ENCODE data around the gene BABAM2.
"Not testable (repeated sequence)": the region's sequence is repeated elsewhere in the genome, so short reads cannot be mapped to it uniquely, and the experiment has no call there.

BABAM2 gene

GRCh38 chr2:28247290-28247689 is 356.8 kb downstream of the BABAM2 start:
- Histone ChIP-seq H3K9me3 (0 out of 2 replicates have a peak, but pooled peaks cover under 1% of the 10 kb centered on the region), H4K20me1 (0 out of 2 replicates have a peak, but pooled peaks cover 9% of the 10 kb centered on the region), H3K36me3 (peaks cover 10% of the 10 kb centered on the region), H3K4me3 (peak overlapping the region; percentile 29; the same call in 1 of the 2 replicates), H3K9ac (peak overlapping the region; percentile 20; the same call in 1 of the 2 replicates), H3K4me1 (peaks cover 70% of the 10 kb centered on the region), H3K27me3 (no peaks in the 10 kb centered on the region), H3K4me2 (peak overlapping the region; percentile 84), H3K27ac (peak overlapping the region; percentile 57)
- no peak for TF ChIP-seq Cebpa-rat (IDR thresholded peaks at IDR 0.05)

- no peak for TF ChIP-seq Cebpa-rat (IDR thresholded peaks at IDR 0.05)
- Histone ChIP-seq H3K27me3 (no peaks in the 10 kb centered on the region), H3K4me2 (peak overlapping the region; percentile 84), H3K27ac (peak overlapping the region; percentile 57), H3K9me3 (no peaks in the 10 kb centered on the region), H3K4me1 (peaks cover 74% of the 10 kb centered on the region), H3K9ac (no peak overlapping the region), H3K4me3 (no peak overlapping the region), H4K20me1 (0 out of 2 replicates have a peak, but pooled peaks cover 9% of the 10 kb centered on the region), H3K36me3 (0 out of 2 replicates have a peak, but pooled peaks cover 9% of the 10 kb centered on the region)
Measured at GRCh38 chr2:28247734-28248133, 357.2 kb downstream of the BABAM2 start.

GRCh38 chr2:28248511-28248910 is 358.0 kb downstream of the BABAM2 start:
- H3K4me3 ChIP-seq, result no peak overlapping the region
- no peaks in the 10 kb centered on the region for H3K27me3 ChIP-seq
- no peak for TF ChIP-seq Cebpa-rat (IDR thresholded peaks at IDR 0.05)
- H3K27ac ChIP-seq, result peak overlapping the region; percentile 57
- H3K4me1 ChIP-seq, result peaks cover 74% of the 10 kb centered on the region
- 0 out of 2 replicates have a peak, but pooled peaks cover 9% of the 10 kb centered on the region for H4K20me1 ChIP-seq
- 0 out of 2 replicates have a peak, but pooled peaks cover 9% of the 10 kb centered on the region for H3K36me3 ChIP-seq
- peak overlapping the region; percentile 3; the same call in 1 of the 2 replicates for H3K9ac ChIP-seq
- H3K4me2 ChIP-seq, result peak overlapping the region; percentile 84
- H3K9me3 ChIP-seq, result no peaks in the 10 kb centered on the region

GRCh38 chr2:28250006-28250405 is 359.5 kb downstream of the BABAM2 start:
- Histone ChIP-seq H3K36me3 (0 out of 2 replicates have a peak, but pooled peaks cover 6% of the 10 kb centered on the region), H3K27me3 (no peaks in the 10 kb centered on the region), H3K27ac (no peak overlapping the region), H4K20me1 (0 out of 2 replicates have a peak, but pooled peaks cover 9% of the 10 kb centered on the region), H3K9ac (no peak overlapping the region), H3K4me1 (peaks cover 60% of the 10 kb centered on the region), H3K9me3 (no peaks in the 10 kb centered on the region), H3K4me2 (no peak overlapping the region), H3K4me3 (no peak overlapping the region)
- no peak for TF ChIP-seq Cebpa-rat (IDR thresholded peaks at IDR 0.05)

- H3K4me3 ChIP-seq, result no peak overlapping the region
- peaks cover 47% of the 10 kb centered on the region for H3K4me1 ChIP-seq
- 0 out of 2 replicates have a peak, but pooled peaks cover 9% of the 10 kb centered on the region for H4K20me1 ChIP-seq
- no peak overlapping the region for H3K9ac ChIP-seq
- H3K27ac ChIP-seq, result no peak overlapping the region
- no peaks in the 10 kb centered on the region for H3K9me3 ChIP-seq
- H3K27me3 ChIP-seq, result no peaks in the 10 kb centered on the region
- no peaks in the 10 kb centered on the region for H3K36me3 ChIP-seq
- TF ChIP-seq Cebpa-rat (IDR thresholded peaks at IDR 0.05), result no peak
- no peak overlapping the region for H3K4me2 ChIP-seq
Measured at GRCh38 chr2:28251337-28251736, 360.8 kb downstream of the BABAM2 start.

- H3K4me2 ChIP-seq, result no peak overlapping the region
- no peak for TF ChIP-seq Cebpa-rat (IDR thresholded peaks at IDR 0.05)
- 0 out of 2 replicates have a peak, but pooled peaks cover 4% of the 10 kb centered on the region for H4K20me1 ChIP-seq
- no peak overlapping the region for H3K27ac ChIP-seq
- peaks cover 37% of the 10 kb centered on the region for H3K4me1 ChIP-seq
- no peak overlapping the region for H3K4me3 ChIP-seq
- H3K27me3 ChIP-seq, result no peaks in the 10 kb centered on the region
- no peaks in the 10 kb centered on the region for H3K9me3 ChIP-seq
- H3K36me3 ChIP-seq, result no peaks in the 10 kb centered on the region
- no peak overlapping the region for H3K9ac ChIP-seq
Measured at GRCh38 chr2:28252311-28252710, 361.8 kb downstream of the BABAM2 start.

GRCh38 chr2:28253543-28253942 is 363.0 kb downstream of the BABAM2 start:
- no peak overlapping the region for H3K4me2 ChIP-seq
- no peak overlapping the region for H3K9ac ChIP-seq
- no peaks in the 10 kb centered on the region for H4K20me1 ChIP-seq
- peaks cover 25% of the 10 kb centered on the region for H3K4me1 ChIP-seq
- TF ChIP-seq Cebpa-rat (IDR thresholded peaks at IDR 0.05), result no peak
- H3K27ac ChIP-seq, result no peak overlapping the region
- no peak overlapping the region for H3K4me3 ChIP-seq
- no peaks in the 10 kb centered on the region for H3K36me3 ChIP-seq
- no peaks in the 10 kb centered on the region for H3K27me3 ChIP-seq
- H3K9me3 ChIP-seq, result no peaks in the 10 kb centered on the region

GRCh38 chr2:28255231-28255630 is 364.7 kb downstream of the BABAM2 start:
- not testable (repeated sequence) for H3K27ac ChIP-seq, H3K9me3 ChIP-seq

GRCh38 chr2:28257182-28257581 is 366.7 kb downstream of the BABAM2 start:
- TF ChIP-seq Cebpa-rat (IDR thresholded peaks at IDR 0.05), result no peak
- no peak overlapping the region for H3K4me2 ChIP-seq
- peaks cover 5% of the 10 kb centered on the region; the same call in 1 of the 2 replicates for H3K4me1 ChIP-seq
- H3K36me3 ChIP-seq, result peaks cover 5% of the 10 kb centered on the region; the same call in 1 of the 2 replicates
- no peak overlapping the region for H3K27ac ChIP-seq
- H3K27me3 ChIP-seq, result no peaks in the 10 kb centered on the region
- H3K4me3 ChIP-seq, result no peak overlapping the region
- H3K9ac ChIP-seq, result no peak overlapping the region
- no peaks in the 10 kb centered on the region for H4K20me1 ChIP-seq
- peaks cover 16% of the 10 kb centered on the region for H3K9me3 ChIP-seq

More at GRCh38 chr2:28255231-28255630, 364.7 kb downstream of the BABAM2 start:
- not testable (repeated sequence) for H3K36me3 ChIP-seq, H3K27me3 ChIP-seq, H3K4me1 ChIP-seq, H3K4me3 ChIP-seq, H3K9ac ChIP-seq, H4K20me1 ChIP-seq, H3K4me2 ChIP-seq

- H3K4me2 ChIP-seq, H3K9ac ChIP-seq, H3K4me1 ChIP-seq, H3K27ac ChIP-seq, H3K27me3 ChIP-seq, H4K20me1 ChIP-seq, H3K4me3 ChIP-seq: not testable (repeated sequence)
- H3K9me3 ChIP-seq, result peaks cover 16% of the 10 kb centered on the region
- peaks cover 11% of the 10 kb centered on the region for H3K36me3 ChIP-seq
Measured at GRCh38 chr2:28259226-28259625, 368.7 kb downstream of the BABAM2 start.

- H3K4me1 ChIP-seq, result peaks cover 2% of the 10 kb centered on the region
- H3K9me3 ChIP-seq, result peaks cover 16% of the 10 kb centered on the region
- no peak overlapping the region for H3K4me2 ChIP-seq
- no peaks in the 10 kb centered on the region for H3K27me3 ChIP-seq
- H3K36me3 ChIP-seq, result peaks cover 11% of the 10 kb centered on the region
- no peak overlapping the region for H3K27ac ChIP-seq
- no peak overlapping the region for H3K4me3 ChIP-seq
- H4K20me1 ChIP-seq, result no peaks in the 10 kb centered on the region
- H3K9ac ChIP-seq, result no peak overlapping the region
- no peak for TF ChIP-seq Cebpa-rat (IDR thresholded peaks at IDR 0.05)
Measured at GRCh38 chr2:28263690-28264089, 373.2 kb downstream of the BABAM2 start.
